ENCODE data around the gene AMPD2. TPM values are rescaled to one million over a fixed set of nuclear protein-coding genes. Genes with fewer than 3 reads are reported as not detected.

AMPD2 gene
- polyA plus RNA-seq, 1 donor (not counting 4 experiments of a cell fraction or from before 2014, with no cell fraction given): 17.6 TPM

- no peaks in the 10 kb centered on the region for H4K20me1 ChIP-seq (ENCODE audit: control insufficient read depth, extremely low read depth, insufficient read depth, low read length)
- no peak overlapping the region for H3K4me3 ChIP-seq (ENCODE audit: control insufficient read depth in 2 of 3, extremely low read depth in 1 of 3, insufficient read depth in 2 of 3, low read depth in 1 of 3, low read length in 3 of 3)
- H3K4me2 ChIP-seq (ENCODE audit: control insufficient read depth, extremely low read depth, insufficient read depth, low read depth, low read length): no peak overlapping the region
- no peak for FAIRE-seq
- H3K9ac ChIP-seq (ENCODE audit: control insufficient read depth, extremely low read depth, insufficient read depth, low read length): no peak overlapping the region
- dilution Hi-C loops (cut with MboI; ENCODE audit: extremely low pct_ligation_motif_present, low sequenced_read_pairs): no loop called here
- no peaks in the 10 kb centered on the region for H3K27me3 ChIP-seq (ENCODE audit: control insufficient read depth, extremely low read depth, insufficient read depth, low read length)
- TF ChIP-seq CTCF (optimal IDR thresholded peaks at IDR 0.05 in 1 of 3, IDR thresholded peaks at IDR 0.05 in 1 of 3, conservative IDR thresholded peaks at IDR 0.05 in 1 of 3; ENCODE audit: extremely low read depth in 1 of 3, insufficient read depth in 2 of 3, low read length in 3 of 3): no peak
- TF ChIP-seq EZH2 (IDR thresholded peaks at IDR 0.05; ENCODE audit: low read length): no peak
- no peak for DNase-seq (ENCODE audit: low read depth, low spot score)
- no peak overlapping the region for H3K27ac ChIP-seq (ENCODE audit: control insufficient read depth, insufficient read depth, low read length)
- H3K36me3 ChIP-seq (ENCODE audit: control insufficient read depth in 2 of 2, extremely low read depth in 1 of 2, insufficient read depth in 2 of 2, low read length in 2 of 2): peaks cover 11 to 24% of the 10 kb centered on the region in 2 experiments
- H2AFZ ChIP-seq (ENCODE audit: control insufficient read depth, low read length): no peak overlapping the region
- H3K79me2 ChIP-seq (ENCODE audit: control insufficient read depth, insufficient read depth, low read length): no peaks in the 10 kb centered on the region
- no peaks in the 10 kb centered on the region for H3K9me1 ChIP-seq (ENCODE audit: control insufficient read depth, extremely low read depth, insufficient read depth, low read length)
- H3K4me1 ChIP-seq (ENCODE audit: control insufficient read depth, extremely low read depth, insufficient read depth, low read length): no peaks in the 10 kb centered on the region
- no peaks in the 10 kb centered on the region for H3K9me3 ChIP-seq (ENCODE audit: control insufficient read depth, low read depth, low read length)
These were observed 11.4 kb downstream of the AMPD2 start for GRCh38 chr1:109630898-109631512.

GRCh38 chr1:109631513-109632505, 12.2 kb downstream of the AMPD2 start:
- DNase-seq (ENCODE audit: low read depth, low spot score): no peak
- Histone ChIP-seq H3K9ac (ENCODE audit: control insufficient read depth, extremely low read depth, insufficient read depth, low read length) (no peak overlapping the region), H3K79me2 (ENCODE audit: control insufficient read depth, insufficient read depth, low read length) (no peaks in the 10 kb centered on the region), H3K27ac (ENCODE audit: control insufficient read depth, insufficient read depth, low read length) (no peak overlapping the region), H4K20me1 (ENCODE audit: control insufficient read depth, extremely low read depth, insufficient read depth, low read length) (no peaks in the 10 kb centered on the region), H3K9me1 (ENCODE audit: control insufficient read depth, extremely low read depth, insufficient read depth, low read length) (no peaks in the 10 kb centered on the region), H3K9me3 (ENCODE audit: control insufficient read depth, low read depth, low read length) (no peaks in the 10 kb centered on the region), H3K4me2 (ENCODE audit: control insufficient read depth, extremely low read depth, insufficient read depth, low read depth, low read length) (no peak overlapping the region), H3K36me3 (ENCODE audit: control insufficient read depth in 2 of 2, extremely low read depth in 1 of 2, insufficient read depth in 2 of 2, low read length in 2 of 2) (peaks cover 11 to 20% of the 10 kb centered on the region in 2 experiments), H3K27me3 (ENCODE audit: control insufficient read depth, extremely low read depth, insufficient read depth, low read length) (no peaks in the 10 kb centered on the region), H3K4me1 (ENCODE audit: control insufficient read depth, extremely low read depth, insufficient read depth, low read length) (no peaks in the 10 kb centered on the region), H3K4me3 (ENCODE audit: control insufficient read depth in 2 of 3, extremely low read depth in 1 of 3, insufficient read depth in 2 of 3, low read depth in 1 of 3, low read length in 3 of 3) (no peak overlapping the region), H2AFZ (ENCODE audit: control insufficient read depth, low read length) (no peak overlapping the region)
- FAIRE-seq: no peak
- TF ChIP-seq CTCF (optimal IDR thresholded peaks at IDR 0.05 in 1 of 3, IDR thresholded peaks at IDR 0.05 in 1 of 3, conservative IDR thresholded peaks at IDR 0.05 in 1 of 3; ENCODE audit: extremely low read depth in 1 of 3, insufficient read depth in 2 of 3, low read length in 3 of 3) (no peak), EZH2 (IDR thresholded peaks at IDR 0.05; ENCODE audit: low read length) (no peak)
- dilution Hi-C loops (cut with MboI; ENCODE audit: extremely low pct_ligation_motif_present, low sequenced_read_pairs): no loop called here
